Liver (tissue), 3 donors: ENCODE results near the gene THRB.

ENCODE experiments used
- ATF3 ChIP-seq: IDR thresholded peaks from 2 replicates; pipeline ENCODE4 v1.6.1; 2016; ENCODE audit warnings: antibody characterized with exemption
- CTCF ChIP-seq: fragments of 150-350 bp; IDR thresholded peaks from 2 replicates; pipeline ENCODE4 v1.5.1; 2017; ENCODE audit warnings: improper control_type of control experiment, low read depth, low read length; ENCODE audit not compliant: missing input control
- GABPA ChIP-seq, 2 donors: IDR thresholded peaks in 1 of 2; conservative IDR thresholded peaks in 1 of 2; 2 replicates each; pipeline ENCODE4 v1.6.1; 2016; ENCODE audit warnings: antibody characterized with exemption in 2 of 2, mild to moderate bottlenecking in 1 of 2, moderate library complexity in 1 of 2
- MAX ChIP-seq: IDR thresholded peaks from 2 replicates; pipeline ENCODE4 v1.6.1; 2016; ENCODE audit warnings: antibody characterized with exemption
- RAD21 ChIP-seq, 2 donors: IDR thresholded peaks; 2 replicates each; pipeline ENCODE4 v1.6.1; 2016; ENCODE audit warnings: antibody characterized with exemption in 2 of 2, mild to moderate bottlenecking in 2 of 2
- REST ChIP-seq: IDR thresholded peaks from 2 replicates; pipeline ENCODE4 v1.6.1; 2016; ENCODE audit warnings: antibody characterized with exemption, mild to moderate bottlenecking
- TAF1 ChIP-seq: conservative IDR thresholded peaks from 2 replicates; pipeline ENCODE4 v1.6.1; 2016; ENCODE audit warnings: antibody characterized with exemption, mild to moderate bottlenecking
- YY1 ChIP-seq: IDR thresholded peaks from 2 replicates; pipeline ENCODE4 v1.6.1; 2016; ENCODE audit warnings: antibody characterized with exemption, mild to moderate bottlenecking
- donor health status: healthy.
- donor health status: healthy.

GRCh38 chr3:24340966-24341365 lies 153.7 kb downstream of the THRB start:
- TF ChIP-seq RAD21 (IDR thresholded peaks at IDR 0.05) (no peak), MAX (no peak), CTCF (no peak), GABPA (IDR thresholded peaks at IDR 0.05 in 1 of 2, conservative IDR thresholded peaks at IDR 0.05 in 1 of 2) (no peak), TAF1 (no peak), YY1 (no peak), ATF3 (no peak), REST (no peak)
